ENCODE measurements around the gene NEURL2. TPM values are rescaled to one million over a fixed set of nuclear protein-coding genes. Genes with fewer than 3 reads are reported as not detected.

The NEURL2 gene
- total RNA-seq, 1 donor from 2014 or later: 6.4 TPM

DNA sequence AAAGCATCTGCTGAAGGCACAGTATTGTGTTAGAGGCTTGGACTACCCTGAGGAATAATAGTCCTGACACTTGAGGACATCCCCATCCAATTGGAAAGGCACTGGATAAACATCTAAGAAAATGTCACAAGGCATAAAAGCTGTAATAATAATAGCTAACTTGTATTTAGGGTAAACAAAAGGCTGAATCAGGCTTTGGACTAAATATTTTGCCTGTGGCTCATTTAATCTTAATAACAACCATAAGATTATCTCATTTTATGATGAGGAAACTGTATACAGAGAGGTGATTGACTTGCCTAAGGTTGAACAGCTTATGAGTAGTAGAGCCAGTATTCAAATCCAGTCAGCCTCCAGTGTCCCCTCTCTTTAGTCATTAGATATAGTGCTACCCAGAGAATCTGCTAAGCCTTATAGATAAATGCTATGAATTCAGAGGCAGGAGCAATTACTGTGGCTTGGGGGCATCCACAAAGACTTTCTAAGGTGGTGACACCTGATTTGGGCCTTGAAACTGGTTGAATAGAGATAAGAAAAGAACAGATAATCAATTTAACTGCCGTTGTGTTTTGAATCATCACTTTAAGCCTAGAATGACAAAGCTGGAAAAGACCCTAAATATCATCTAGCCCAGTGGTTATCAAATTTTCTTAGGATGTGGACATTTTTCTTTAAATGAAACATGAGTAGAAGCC lies 17.5 kb downstream of the NEURL2 start:
- DNase-seq (ENCODE audit: extremely low spot score, unreplicated experiment): no peak
- TF ChIP-seq, protein P1, sequence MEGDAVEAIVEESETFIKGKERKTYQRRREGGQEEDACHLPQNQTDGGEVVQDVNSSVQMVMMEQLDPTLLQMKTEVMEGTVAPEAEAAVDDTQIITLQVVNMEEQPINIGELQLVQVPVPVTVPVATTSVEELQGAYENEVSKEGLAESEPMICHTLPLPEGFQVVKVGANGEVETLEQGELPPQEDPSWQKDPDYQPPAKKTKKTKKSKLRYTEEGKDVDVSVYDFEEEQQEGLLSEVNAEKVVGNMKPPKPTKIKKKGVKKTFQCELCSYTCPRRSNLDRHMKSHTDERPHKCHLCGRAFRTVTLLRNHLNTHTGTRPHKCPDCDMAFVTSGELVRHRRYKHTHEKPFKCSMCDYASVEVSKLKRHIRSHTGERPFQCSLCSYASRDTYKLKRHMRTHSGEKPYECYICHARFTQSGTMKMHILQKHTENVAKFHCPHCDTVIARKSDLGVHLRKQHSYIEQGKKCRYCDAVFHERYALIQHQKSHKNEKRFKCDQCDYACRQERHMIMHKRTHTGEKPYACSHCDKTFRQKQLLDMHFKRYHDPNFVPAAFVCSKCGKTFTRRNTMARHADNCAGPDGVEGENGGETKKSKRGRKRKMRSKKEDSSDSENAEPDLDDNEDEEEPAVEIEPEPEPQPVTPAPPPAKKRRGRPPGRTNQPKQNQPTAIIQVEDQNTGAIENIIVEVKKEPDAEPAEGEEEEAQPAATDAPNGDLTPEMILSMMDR (conservative IDR thresholded peaks at IDR 0.05): no peak
- no peaks in the 10 kb centered on the region for H3K27me3 Mint-ChIP-seq
- H3K4me3 Mint-ChIP-seq: no peak overlapping the region
- no peaks in the 10 kb centered on the region for H3K36me3 Mint-ChIP-seq
- no peaks in the 10 kb centered on the region for H3K9me3 Mint-ChIP-seq
- H3K4me1 Mint-ChIP-seq (ENCODE audit: unreplicated experiment): no peaks in the 10 kb centered on the region
- H3K27ac Mint-ChIP-seq: no peak overlapping the region

DNA sequence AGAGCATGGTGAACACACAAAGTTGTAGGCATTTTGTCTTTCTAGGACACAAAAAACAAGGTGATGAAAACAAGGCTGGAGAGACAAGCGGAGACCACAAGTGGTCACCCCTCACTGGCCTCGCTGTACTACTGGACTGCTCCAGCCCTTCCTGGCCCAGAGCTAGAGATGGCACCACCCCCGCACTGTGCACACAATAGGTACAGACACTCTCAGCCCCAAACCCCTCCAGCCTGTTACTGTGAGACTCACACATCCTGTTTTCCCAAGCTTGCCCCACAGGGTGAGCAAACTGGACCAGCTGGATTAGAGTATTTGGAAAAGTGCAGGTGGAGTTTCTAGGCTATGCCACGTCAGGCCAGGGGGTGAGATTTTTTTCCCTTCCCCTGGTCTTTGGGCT lies 18.4 kb downstream of the NEURL2 start:
- Mint-ChIP-seq H3K4me1 (ENCODE audit: unreplicated experiment) (no peaks in the 10 kb centered on the region), H3K36me3 (no peaks in the 10 kb centered on the region), H3K27ac (no peak overlapping the region), H3K27me3 (no peaks in the 10 kb centered on the region), H3K4me3 (no peak overlapping the region), H3K9me3 (no peaks in the 10 kb centered on the region)
- no peak for DNase-seq (ENCODE audit: extremely low spot score, unreplicated experiment)
- TF ChIP-seq, protein P1 (conservative IDR thresholded peaks at IDR 0.05): no peak

DNA sequence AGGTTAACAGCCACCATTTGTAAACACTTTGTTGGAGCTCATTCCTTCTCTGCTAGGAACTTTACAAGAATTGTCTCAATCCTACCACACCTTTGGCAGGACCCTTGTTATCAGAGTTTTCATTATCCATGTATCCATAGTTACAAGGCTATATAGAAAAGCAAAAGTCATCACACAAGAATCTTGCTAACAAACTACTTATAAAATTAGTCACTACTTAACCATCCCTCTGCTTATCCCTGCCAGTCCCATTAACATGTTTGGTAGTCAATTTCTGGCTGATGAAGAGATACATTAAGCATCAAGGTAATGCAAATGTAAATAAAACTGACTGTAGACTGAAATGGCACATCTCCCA lies 23.2 kb downstream of the NEURL2 start:
- H3K27me3 Mint-ChIP-seq: no peaks in the 10 kb centered on the region
- DNase-seq (ENCODE audit: extremely low spot score, unreplicated experiment): no peak
- H3K36me3 Mint-ChIP-seq: peaks cover 4% of the 10 kb centered on the region
- no peak overlapping the region for H3K27ac Mint-ChIP-seq
- H3K4me3 Mint-ChIP-seq: no peak overlapping the region
- H3K9me3 Mint-ChIP-seq: no peaks in the 10 kb centered on the region
- H3K4me1 Mint-ChIP-seq (ENCODE audit: unreplicated experiment): peaks cover 6% of the 10 kb centered on the region
- TF ChIP-seq, protein P1 (conservative IDR thresholded peaks at IDR 0.05): no peak

DNA sequence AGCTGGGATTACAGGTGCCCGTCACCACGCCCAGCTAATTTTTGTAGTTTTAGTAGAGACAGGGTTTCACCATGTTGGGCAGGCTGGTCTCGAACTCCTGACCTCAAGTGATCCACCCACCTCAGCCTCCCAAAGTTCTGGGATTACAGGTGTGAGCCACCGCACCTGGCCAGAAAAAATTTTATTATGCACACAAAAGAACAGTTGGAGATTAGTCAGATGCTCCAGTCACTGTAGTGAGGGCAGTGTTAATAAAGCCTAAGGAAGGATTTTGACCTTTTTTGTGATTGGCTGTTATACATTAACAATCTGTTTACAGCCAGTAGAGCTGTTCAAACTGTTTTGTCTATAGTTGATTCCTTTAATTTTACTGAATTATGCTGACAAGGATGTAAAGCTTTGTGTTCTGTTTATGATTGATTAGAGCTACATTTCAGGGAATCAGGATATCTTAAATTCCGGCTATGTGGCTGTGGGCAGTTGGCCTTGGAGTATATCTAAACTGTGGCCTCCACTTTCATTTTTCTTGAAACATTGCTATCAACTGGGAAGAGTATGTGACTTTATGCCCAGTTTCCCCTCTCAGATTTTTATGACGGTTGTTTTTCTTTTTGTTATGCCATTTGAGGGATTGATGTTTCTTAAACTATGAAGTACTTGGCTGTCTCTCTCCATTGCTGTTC lies 23.7 kb downstream of the NEURL2 start:
- H3K36me3 Mint-ChIP-seq: peaks cover 4% of the 10 kb centered on the region
- H3K9me3 Mint-ChIP-seq: no peaks in the 10 kb centered on the region
- H3K27me3 Mint-ChIP-seq: no peaks in the 10 kb centered on the region
- H3K27ac Mint-ChIP-seq: no peak overlapping the region
- H3K4me1 Mint-ChIP-seq (ENCODE audit: unreplicated experiment): peaks cover 6% of the 10 kb centered on the region
- TF ChIP-seq, protein P1 (conservative IDR thresholded peaks at IDR 0.05): no peak
- no peak overlapping the region for H3K4me3 Mint-ChIP-seq
- DNase-seq (ENCODE audit: extremely low spot score, unreplicated experiment): no peak

DNA sequence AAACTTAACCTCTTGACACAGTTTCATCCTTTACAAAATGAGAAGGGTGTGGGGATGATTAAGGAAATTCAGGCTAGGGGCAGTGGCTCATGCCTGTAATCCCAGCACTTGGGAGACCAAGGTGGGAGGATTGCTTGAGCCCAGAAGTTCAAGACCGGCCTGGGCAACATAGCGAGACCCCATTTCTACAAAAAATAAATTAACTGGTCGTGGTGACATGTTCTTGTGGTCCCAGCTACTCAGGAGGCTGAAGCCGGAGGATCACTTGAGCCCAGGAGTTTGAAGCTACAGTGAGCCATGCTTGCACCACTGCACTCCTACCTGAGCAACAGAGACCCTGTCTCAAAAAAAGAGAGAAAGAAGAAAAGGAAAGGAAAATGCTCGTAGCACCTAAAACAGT lies 24.6 kb downstream of the NEURL2 start:
- DNase-seq (ENCODE audit: extremely low spot score, unreplicated experiment): no peak
- Mint-ChIP-seq H3K4me1 (ENCODE audit: unreplicated experiment) (peaks cover 6% of the 10 kb centered on the region), H3K27ac (no peak overlapping the region), H3K36me3 (peaks cover 4% of the 10 kb centered on the region), H3K4me3 (no peak overlapping the region), H3K9me3 (no peaks in the 10 kb centered on the region), H3K27me3 (no peaks in the 10 kb centered on the region)
- TF ChIP-seq, protein P1 (conservative IDR thresholded peaks at IDR 0.05): no peak
